B cell (primary cell): ENCODE data around the gene ZNF322.

Experiments
- CTCF ChIP-seq: fragments of 200-600 bp; IDR thresholded peaks from one replicate; pipeline ENCODE4 v1.8.0; 2022; ENCODE audit warnings: antibody characterized with exemption, mild to moderate bottlenecking
- EZH2 ChIP-seq: IDR thresholded peaks from 2 replicates; pipeline ENCODE4 v1.6.1; 2012; ENCODE audit warnings: borderline replicate concordance, low read depth, mild to moderate bottlenecking, moderate library complexity, low read length; ENCODE audit not compliant: insufficient read depth, poor library complexity, severe bottlenecking

DNA sequence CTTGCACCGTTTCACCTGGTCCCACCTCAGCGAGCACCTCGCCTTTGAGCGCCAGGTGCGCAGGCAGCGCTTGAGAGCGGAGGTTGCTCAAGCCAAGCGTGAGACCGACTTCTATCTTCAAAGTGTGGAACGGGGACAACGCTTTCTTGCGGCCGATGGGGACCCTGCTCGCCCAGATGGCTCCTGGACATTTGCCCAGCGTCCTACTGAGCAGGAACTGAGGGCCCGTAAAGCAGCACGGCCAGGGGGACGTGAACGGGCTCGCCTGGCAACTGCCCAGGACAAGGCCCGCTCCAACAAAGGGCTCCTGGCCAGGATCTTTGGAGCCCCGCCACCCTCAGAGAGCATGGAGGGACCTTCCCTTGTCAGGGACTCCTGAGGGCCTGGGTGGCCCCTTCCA is 61.3 kb downstream of the ZNF322 start:
- no peak for TF ChIP-seq CTCF
- no peak for TF ChIP-seq EZH2
